Hepatocyte (in vitro differentiated cells): ENCODE results near the gene TAF15. TPM values are rescaled to one million over a fixed set of nuclear protein-coding genes. Genes with fewer than 3 reads are reported as not detected.
A peak's percentile ranks its signal among the peaks of the same experiment; 100 is the strongest.

Experiments used
- DNase-seq: peaks from one replicate; pipeline ENCODE4 v3.0.0-alpha.2; 2016; ENCODE audit warnings: low spot score
- H2AFZ ChIP-seq: fragments of 200-600 bp; sonication (generic); 2 replicates; pipeline ENCODE4 v1.6.0; 2016; ENCODE audit warnings: antibody characterized with exemption, mild to moderate bottlenecking
- H3K27ac ChIP-seq: fragments of 200-600 bp; sonication (generic); 2 replicates; pipeline ENCODE4 v1.5.1; 2016; ENCODE audit warnings: mild to moderate bottlenecking
- H3K27me3 ChIP-seq: fragments of 200-600 bp; sonication (generic); 2 replicates; pipeline ENCODE4 v1.6.1; 2016
- H3K36me3 ChIP-seq: fragments of 200-600 bp; sonication (generic); replicated peaks from 2 replicates; pipeline ENCODE4 v1.5.1; 2016; ENCODE audit warnings: low read depth; ENCODE audit not compliant: insufficient read depth
- H3K4me1 ChIP-seq: fragments of 200-600 bp; sonication (generic); 2 replicates; pipeline ENCODE4 v1.5.1; 2016; ENCODE audit warnings: mild to moderate bottlenecking, moderate library complexity; ENCODE audit not compliant: insufficient read depth
- H3K4me2 ChIP-seq: fragments of 200-600 bp; sonication (generic); 2 replicates; pipeline ENCODE4 v1.6.0; 2016
- H3K4me3 ChIP-seq: fragments of 200-600 bp; sonication (generic); 2 replicates; pipeline ENCODE4 v1.5.1; 2016; ENCODE audit warnings: mild to moderate bottlenecking
- H3K79me2 ChIP-seq: fragments of 200-600 bp; sonication (generic); 2 replicates; pipeline ENCODE4 v1.6.0; 2017; ENCODE audit warnings: mild to moderate bottlenecking
- H3K9me2 ChIP-seq: fragments of 200-600 bp; sonication (generic); replicated peaks from 2 replicates; pipeline ENCODE4 v1.6.0; 2017; ENCODE audit warnings: mild to moderate bottlenecking; ENCODE audit not compliant: insufficient read depth
- H3K9me3 ChIP-seq: fragments of 200-600 bp; sonication (generic); 2 replicates; pipeline ENCODE4 v1.5.1; 2016; ENCODE audit warnings: low read depth, mild to moderate bottlenecking
- H4K20me1 ChIP-seq: fragments of 200-600 bp; sonication (generic); 2 replicates; pipeline ENCODE4 v1.6.0; 2016; ENCODE audit warnings: mild to moderate bottlenecking; ENCODE audit not compliant: insufficient read depth, poor library complexity, severe bottlenecking
- EZH2 ChIP-seq: fragments of 200-600 bp; sonication (generic); IDR thresholded peaks from 2 replicates; pipeline ENCODE4 v1.6.1; 2016; ENCODE audit warnings: antibody characterized with exemption, mild to moderate bottlenecking, borderline replicate concordance
- EZH2phosphoT487 ChIP-seq: fragments of 200-600 bp; sonication (generic); IDR thresholded peaks from one replicate; pipeline ENCODE4 v1.6.1; 2018; ENCODE audit warnings: antibody characterized with exemption, mild to moderate bottlenecking, low read depth, moderate library complexity; ENCODE audit not compliant: unreplicated experiment, severe bottlenecking
- WGBS: methylation state at CpG from one replicate; pipeline ENCODE4 v1.1.6; 2016; ENCODE audit warnings: low lambda C conversion rate; ENCODE audit errors: missing lambda C conversion rate; 5-methylcytosine and 5-hydroxymethylcytosine counted together
- polyA plus RNA-seq: library from polyadenylated mRNA; unstranded; fragments of >200 nt; fragmentation: Nextera tagmentation; extraction: Ambion mirVana; gene quantifications from 2 replicates; pipeline ENCODE4 v1.2.1, GENCODE V29; 2016
- total RNA-seq: library from RNA; depleted of rRNA; stranded (reverse); fragments of >200 nt; gene quantifications from 2 replicates; pipeline ENCODE4 v1.2.3, GENCODE V29; 2014
- TF ChIP-seq, protein P1 (sequence below): fragments of 200-600 bp; sonication (generic); IDR thresholded peaks from 2 replicates; pipeline ENCODE4 v1.5.1; 2016; ENCODE audit warnings: antibody characterized with exemption, mild to moderate bottlenecking; ENCODE audit not compliant: poor library complexity

The TAF15 gene
- total and polyA plus RNA-seq, 2 experiments from 2014 or later, result 15.7 to 36.1 TPM

DNA sequence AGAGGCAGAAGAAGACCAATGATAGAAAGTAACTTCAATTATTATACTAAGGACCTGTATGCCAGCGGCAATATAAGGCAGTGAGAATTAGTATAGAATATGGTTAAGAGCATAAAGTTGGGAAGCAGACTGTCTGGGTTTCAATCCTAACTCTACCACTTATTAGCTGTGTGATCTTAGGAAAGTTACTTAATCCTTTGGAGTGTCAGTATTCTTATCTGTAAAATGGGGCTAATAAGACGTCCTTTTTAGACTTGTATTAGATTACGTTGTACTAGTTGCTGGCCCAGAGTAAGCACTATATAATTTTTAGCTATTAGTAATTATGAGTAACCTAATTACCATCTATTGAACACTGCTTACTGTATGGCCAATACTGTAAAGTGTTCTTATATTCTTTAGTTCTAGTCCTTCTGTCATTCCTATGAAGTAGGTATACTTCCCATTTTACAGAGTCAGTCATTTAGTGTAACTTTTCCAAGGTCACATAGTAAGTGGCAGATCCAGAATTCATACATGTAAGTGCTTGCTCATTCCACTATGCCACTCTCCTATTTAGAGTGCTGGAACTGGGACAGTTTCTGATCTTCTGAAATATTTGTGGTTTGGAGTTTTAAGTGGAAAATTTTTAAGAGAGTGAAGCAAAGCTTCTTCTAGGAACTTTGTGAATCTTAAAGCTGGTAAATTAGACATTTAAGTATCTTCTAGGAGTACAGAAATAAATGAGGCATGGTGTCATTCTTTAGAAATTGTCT is 36.9 kb downstream of the TAF15 start:
- Histone ChIP-seq H3K36me3 (no peaks in the 10 kb centered on the region), H3K27ac (peak overlapping the region; percentile 5)

DNA sequence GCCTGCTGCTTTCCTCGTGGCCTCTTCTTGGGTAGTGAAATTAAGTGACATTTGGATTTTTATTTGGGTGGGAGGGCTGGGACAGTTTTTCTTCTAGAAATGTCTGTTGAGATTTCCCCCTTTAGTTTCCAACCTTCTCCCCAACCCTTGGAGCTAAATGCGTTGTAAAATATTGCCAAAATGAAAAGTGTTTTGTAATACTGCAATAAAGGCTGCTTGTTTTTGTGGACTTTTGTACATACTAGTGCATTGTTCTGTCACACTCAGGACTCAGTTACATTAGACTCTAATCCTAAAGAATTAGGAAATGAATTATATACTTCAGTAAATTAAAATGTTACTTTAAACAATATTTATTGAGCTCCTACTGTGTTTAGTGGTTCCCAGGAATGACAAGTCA is 37.7 kb downstream of the TAF15 start:
- peaks cover 4% of the 10 kb centered on the region for H4K20me1 ChIP-seq
- peaks cover 5% of the 10 kb centered on the region for H3K4me1 ChIP-seq
- no peaks in the 10 kb centered on the region for H3K9me2 ChIP-seq
- WGBS, result 81% methylated on average over 2 of the region's 2 CpGs
- no peaks in the 10 kb centered on the region for H3K9me3 ChIP-seq
- DNase-seq, result no peak
- no peak overlapping the region for H3K4me2 ChIP-seq
- no peaks in the 10 kb centered on the region for H3K27me3 ChIP-seq
- peaks cover 11% of the 10 kb centered on the region for H3K79me2 ChIP-seq
- H3K4me3 ChIP-seq, result no peak overlapping the region
- TF ChIP-seq EZH2, result no peak
- TF ChIP-seq, protein P1, sequence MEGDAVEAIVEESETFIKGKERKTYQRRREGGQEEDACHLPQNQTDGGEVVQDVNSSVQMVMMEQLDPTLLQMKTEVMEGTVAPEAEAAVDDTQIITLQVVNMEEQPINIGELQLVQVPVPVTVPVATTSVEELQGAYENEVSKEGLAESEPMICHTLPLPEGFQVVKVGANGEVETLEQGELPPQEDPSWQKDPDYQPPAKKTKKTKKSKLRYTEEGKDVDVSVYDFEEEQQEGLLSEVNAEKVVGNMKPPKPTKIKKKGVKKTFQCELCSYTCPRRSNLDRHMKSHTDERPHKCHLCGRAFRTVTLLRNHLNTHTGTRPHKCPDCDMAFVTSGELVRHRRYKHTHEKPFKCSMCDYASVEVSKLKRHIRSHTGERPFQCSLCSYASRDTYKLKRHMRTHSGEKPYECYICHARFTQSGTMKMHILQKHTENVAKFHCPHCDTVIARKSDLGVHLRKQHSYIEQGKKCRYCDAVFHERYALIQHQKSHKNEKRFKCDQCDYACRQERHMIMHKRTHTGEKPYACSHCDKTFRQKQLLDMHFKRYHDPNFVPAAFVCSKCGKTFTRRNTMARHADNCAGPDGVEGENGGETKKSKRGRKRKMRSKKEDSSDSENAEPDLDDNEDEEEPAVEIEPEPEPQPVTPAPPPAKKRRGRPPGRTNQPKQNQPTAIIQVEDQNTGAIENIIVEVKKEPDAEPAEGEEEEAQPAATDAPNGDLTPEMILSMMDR, result no peak
- TF ChIP-seq EZH2phosphoT487, result no peak
- peak overlapping the region; percentile 5 for H3K27ac ChIP-seq
- no peak overlapping the region for H2AFZ ChIP-seq
- no peaks in the 10 kb centered on the region for H3K36me3 ChIP-seq

More for the DNA sequence above, 36.9 kb downstream of the TAF15 start:
- WGBS, result 94% methylated on average over 3 of the region's 3 CpGs
- no peak for TF ChIP-seq EZH2
- no peak for TF ChIP-seq EZH2phosphoT487
- Histone ChIP-seq H2AFZ (no peak overlapping the region), H4K20me1 (peaks cover 4% of the 10 kb centered on the region), H3K4me3 (no peak overlapping the region), H3K9me2 (no peaks in the 10 kb centered on the region), H3K4me2 (no peak overlapping the region), H3K27me3 (no peaks in the 10 kb centered on the region), H3K79me2 (peaks cover 11% of the 10 kb centered on the region), H3K4me1 (peaks cover 5% of the 10 kb centered on the region), H3K9me3 (no peaks in the 10 kb centered on the region)
- DNase-seq, result no peak

DNA sequence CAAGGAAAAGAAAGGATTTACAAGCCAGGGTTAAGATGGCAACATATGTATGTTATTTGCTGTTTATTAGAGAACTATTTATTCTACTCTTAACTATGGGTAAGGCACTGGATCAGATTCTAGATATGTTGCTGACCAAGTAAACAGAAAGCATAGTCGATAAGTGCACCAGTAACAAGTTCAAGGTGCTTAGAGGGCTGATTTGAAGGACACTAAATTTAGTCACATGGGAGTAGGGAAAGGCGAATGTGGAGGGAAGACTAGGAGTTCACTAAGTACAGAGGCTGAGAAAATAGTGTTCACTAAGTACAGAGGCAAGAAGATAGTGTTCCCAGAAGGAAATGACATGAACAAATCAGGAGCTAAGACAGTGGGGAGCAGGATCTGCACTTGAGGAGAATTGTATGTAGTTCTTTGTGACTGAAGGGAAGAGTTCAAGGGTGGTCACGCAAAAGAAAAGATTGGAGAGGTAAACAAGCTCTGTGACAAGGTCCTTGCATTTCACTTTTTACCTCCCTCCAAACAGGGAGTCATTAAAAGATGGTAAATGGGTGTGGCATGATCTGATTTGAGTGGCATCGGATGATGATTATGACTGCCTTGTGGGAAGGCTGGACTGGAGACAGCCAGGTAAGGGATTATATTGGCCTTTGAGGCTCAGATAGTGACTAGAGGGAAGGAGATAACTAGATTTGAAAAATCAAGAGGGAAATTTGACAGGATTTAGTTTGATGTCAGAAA is 38.5 kb downstream of the TAF15 start:
- H4K20me1 ChIP-seq, result peaks cover 4% of the 10 kb centered on the region
- DNase-seq, result no peak
- no peak overlapping the region for H3K4me2 ChIP-seq
- H2AFZ ChIP-seq, result no peak overlapping the region
- H3K4me1 ChIP-seq, result peaks cover 5% of the 10 kb centered on the region
- H3K9me3 ChIP-seq, result no peaks in the 10 kb centered on the region
- H3K36me3 ChIP-seq, result no peaks in the 10 kb centered on the region
- H3K27me3 ChIP-seq, result no peaks in the 10 kb centered on the region
- TF ChIP-seq, protein P1, result no peak
- TF ChIP-seq EZH2phosphoT487, result no peak
- TF ChIP-seq EZH2, result no peak
- peak overlapping the region; percentile 1 for H3K27ac ChIP-seq
- H3K4me3 ChIP-seq, result no peak overlapping the region
- 70% methylated on average over 4 of the region's 4 CpGs for WGBS
- no peaks in the 10 kb centered on the region for H3K9me2 ChIP-seq
- peaks cover 11% of the 10 kb centered on the region for H3K79me2 ChIP-seq
